Measurements from ENCODE around the gene CCDC122.

GRCh38 chr13:43822969-43823368 lies 56.6 kb downstream of the CCDC122 start:
- TF ChIP-seq CTCF (IDR thresholded peaks at IDR 0.05) (no peak), POLR2A (IDR thresholded peaks at IDR 0.05) (no peak)
